Panc1 (cell line): ENCODE measurements around the gene SLC9A5.

Experiments used
- CTCF ChIP-seq: fragments of 450-650 bp; IDR thresholded peaks from 2 replicates; pipeline ENCODE4 v1.5.1; 2017; ENCODE audit warnings: mild to moderate bottlenecking
- TCF7L2 ChIP-seq: IDR thresholded peaks from 2 replicates; pipeline ENCODE4 v1.6.1; 2011; ENCODE audit warnings: mild to moderate bottlenecking, low read depth, low read length, inconsistent platforms

GRCh38 chr16:67237396-67238277 lies 11.1 kb upstream of the SLC9A5 start:
- no peak for TF ChIP-seq CTCF
- no peak for TF ChIP-seq TCF7L2
